NCI-H1436 (cell line): Measurements from ENCODE around the gene ATP8B4.
"Not testable (repeated sequence)": the region's sequence is repeated elsewhere in the genome, so short reads cannot be mapped to it uniquely, and the experiment has no call there.

ENCODE experiments used
- DNase-seq: peaks from one replicate; lab custom pipeline; 2025; lab: John Stamatoyannopoulos, UW

The ATP8B4 gene

GRCh38 chr15:50017522-50017921, 101.5 kb downstream of the ATP8B4 start:
- no peak for DNase-seq

DNA sequence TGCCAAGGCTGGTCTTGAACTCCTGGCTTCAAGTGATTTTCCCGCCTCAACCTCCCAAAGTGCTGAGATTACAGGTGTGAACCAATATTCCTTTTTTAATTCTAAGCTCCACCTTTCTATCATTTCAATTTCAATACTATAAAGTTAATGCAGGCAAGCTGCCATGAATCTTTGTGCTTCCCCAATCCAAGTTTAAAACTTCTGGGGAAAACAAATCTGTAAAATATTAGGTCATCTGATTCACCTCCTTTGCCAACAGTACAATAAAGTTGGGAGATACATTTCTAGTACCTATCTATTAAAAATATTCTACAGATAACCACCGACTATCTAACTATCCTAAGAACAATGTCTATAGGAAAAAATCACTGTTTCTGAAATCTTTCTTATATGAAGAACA, 102.1 kb downstream of the ATP8B4 start:
- no peak for DNase-seq

DNA sequence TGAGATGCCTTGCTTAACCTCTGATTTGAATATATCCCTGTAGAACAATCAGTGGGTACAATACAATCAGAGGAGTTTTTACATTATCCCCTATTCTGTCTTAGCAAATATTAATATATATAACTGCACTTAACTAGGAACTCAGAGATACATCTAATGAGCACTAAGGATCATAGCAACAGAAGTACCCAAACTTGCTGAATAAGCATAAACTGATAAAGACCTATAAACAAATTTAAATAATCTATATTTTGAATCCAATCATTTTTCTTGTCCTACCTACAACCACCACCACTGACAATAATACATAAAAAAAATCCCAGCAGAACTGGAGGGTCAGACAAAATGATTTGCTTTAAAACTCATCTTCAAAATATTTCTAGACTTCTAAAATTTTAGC, 106.2 kb downstream of the ATP8B4 start:
- DNase-seq, result no peak

GRCh38 chr15:50009634-50010033, 109.4 kb downstream of the ATP8B4 start:
- DNase-seq, result no peak

DNA sequence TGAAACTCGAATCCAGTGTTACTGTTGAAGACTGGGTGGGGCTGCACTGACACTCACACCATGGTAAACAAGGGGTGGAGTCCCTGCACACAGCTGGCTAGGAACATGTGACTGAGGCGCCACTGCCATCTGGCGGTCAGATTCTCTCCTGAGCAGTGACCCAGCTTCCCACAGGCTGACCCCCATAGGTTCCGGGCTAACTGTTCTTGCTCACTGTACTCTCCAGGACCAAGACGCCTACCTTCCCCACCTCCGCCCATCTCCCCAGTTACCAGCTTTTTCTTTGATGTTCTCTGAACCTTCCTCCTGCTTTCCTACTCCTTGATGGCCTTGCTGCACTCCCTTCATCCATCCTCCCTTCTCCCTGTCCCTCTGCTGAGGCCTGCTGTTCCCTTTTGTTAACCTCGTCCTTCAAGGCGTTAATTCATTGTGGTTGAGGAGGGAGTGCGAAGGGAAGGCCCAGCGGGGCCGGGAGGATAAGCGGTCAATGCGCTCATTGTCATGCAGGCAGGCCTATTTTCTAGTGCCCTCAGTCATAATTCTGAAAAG, 115.2 kb downstream of the ATP8B4 start:
- DNase-seq, result peak; percentile 58

- no peak for DNase-seq
Measured at GRCh38 chr15:49991587-49991986, 127.4 kb downstream of the ATP8B4 start.

DNA sequence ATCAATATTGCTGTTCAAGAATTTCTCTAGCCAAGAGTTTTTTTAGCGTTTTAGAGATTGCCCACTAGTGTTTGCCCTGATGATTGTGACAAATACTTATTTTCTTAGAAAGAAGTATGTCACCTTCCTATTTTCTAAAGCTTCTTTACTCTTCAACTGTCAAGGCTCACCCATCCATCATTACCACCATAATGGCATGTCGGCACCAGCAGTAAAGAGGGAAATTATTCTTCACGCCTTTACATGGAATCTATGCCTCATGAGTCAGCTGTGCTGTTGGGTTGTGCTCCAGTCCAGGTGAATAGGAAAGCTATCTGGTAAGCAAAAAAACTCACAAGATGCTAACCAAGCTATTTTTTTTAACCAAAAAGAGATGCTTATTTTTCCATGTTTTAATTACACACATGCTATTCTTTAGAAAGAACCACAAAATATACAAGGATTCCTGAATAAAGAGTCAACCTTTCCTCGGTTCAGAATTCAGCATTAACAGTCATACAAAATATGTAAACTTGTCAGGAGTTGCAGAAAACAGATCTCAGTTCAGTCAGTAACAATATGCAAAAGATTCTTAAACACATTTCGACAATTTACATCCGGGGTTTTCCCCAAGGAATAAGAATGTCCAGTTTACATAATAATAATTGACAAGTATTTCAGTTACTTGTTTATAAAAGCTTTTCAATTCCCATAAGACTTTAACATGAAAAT, 128.0 kb downstream of the ATP8B4 start:
- no peak for DNase-seq

DNA sequence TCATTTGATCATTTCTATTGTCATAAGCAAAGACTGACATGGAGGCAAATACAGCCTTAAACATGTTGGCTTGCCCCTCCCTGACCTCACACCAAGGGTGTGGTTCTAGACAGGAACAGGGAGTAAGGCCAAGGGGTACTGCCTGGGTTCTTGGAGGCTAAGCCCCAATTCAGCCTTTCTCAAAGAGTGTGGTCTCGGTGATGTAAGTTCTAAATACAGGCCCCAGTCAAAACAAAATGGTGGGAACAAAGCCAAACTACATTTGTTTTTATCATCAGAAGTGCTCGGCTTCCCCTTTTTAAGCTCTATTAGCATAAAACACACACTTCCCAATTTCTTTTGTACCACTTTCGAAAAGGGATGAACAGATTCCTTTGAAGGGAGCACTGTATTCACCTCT, 129.5 kb downstream of the ATP8B4 start:
- no peak for DNase-seq

DNA sequence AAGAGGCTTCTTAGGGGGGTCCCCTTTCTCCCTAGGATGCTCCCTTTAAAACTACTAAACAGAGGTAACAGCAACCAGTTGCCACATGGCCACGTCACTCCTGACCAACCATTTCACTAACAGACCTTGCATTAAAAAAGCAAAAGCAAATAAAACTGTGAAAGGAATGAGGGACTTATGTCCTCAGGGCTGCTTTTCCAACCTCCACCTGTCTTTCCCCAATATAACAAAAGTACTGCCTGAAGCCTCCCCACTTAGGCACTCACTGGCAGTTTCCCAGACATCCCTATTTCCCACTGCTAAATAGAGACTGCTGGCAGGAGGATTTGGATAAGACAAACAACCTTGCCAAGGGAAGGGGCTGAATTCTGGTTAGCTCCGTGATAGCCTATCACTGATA, 130.3 kb downstream of the ATP8B4 start:
- no peak for DNase-seq

DNA sequence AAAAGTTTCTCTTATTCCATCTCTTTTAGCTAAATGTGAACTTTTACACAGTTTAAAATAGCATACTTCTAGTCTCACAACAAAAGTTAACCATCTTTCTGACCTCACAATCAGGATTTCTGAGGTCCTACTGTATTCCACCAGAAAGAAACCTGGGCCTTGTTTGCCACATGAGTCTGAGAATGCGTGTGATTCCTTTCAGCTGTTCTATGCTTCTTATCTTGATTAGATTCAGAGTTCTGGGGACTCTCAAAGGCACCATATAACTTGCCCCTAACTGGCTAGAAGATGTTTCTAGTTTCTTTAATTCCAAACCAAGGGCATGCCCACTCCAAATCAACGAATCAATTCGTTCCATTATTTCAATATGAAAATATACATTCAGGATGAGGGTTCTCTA, 131.1 kb downstream of the ATP8B4 start:
- no peak for DNase-seq

DNA sequence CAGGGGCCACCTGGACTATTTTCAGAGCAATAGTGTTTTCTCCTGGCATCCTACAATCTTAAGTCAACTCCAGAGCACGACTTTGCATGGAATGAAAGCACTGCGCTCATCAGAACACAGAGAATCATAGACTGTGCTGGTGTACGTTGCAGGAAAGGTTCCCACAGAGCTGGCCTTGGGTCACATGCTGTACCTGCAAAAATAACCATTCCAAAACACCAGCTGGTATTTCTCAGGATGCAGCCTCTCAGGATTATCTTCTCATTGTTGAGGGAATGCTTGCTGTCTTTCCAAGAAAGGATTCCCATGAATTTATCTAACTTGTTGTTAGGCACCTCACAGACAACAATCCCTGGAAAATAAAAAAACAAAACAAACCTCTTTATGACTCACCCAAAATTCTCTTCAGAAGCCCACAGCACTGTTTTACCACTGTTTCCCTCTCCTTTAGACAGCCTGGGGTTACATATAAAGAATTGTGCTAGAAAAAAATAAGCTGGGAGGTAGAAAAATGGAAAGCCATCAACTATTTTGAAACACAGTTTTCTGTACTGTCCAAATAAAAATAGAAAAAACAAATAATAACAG, 131.7 kb downstream of the ATP8B4 start:
- no peak for DNase-seq

- DNase-seq, result no peak
Measured at GRCh38 chr15:49986326-49986725, 132.7 kb downstream of the ATP8B4 start.

GRCh38 chr15:49985463-49985862, 133.6 kb downstream of the ATP8B4 start:
- no peak for DNase-seq

DNA sequence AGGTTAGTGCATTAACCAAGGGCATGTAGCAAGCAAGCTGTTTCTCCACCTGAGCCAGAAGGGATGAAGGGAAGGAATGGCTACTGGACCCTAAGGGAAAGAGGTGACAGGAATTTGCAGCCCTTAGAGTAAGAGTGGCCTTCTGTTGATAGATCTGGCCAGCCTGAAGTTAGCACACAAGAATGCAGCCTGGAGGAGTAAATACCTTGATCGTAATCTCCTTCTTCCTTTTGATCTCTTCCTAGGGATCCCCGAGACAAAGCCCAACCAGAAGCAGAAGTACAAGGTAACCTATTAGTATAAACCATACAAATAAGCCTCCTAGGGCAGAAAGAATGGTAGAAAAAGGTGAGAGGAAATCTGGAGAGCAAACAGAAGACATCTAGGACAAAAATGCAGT, 134.6 kb downstream of the ATP8B4 start:
- DNase-seq, result no peak

DNA sequence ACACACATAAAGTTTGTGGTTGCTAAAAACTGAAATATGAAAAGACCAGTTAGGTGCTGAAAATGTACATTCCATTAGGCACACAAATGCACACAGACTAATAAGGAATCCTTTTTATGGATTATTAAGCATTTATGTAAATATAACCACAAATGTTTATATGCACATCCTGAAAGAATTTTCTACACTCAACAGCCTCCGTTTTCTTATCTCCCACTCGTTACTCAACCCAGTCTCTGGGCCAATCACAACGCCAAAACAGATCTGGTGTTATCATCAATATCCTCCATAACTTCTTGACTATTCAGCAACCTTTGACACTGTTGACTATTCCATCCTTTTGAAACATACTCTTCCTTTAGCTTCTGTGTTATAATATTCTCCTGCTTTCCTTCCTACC, 136.4 kb downstream of the ATP8B4 start:
- no peak for DNase-seq

DNA sequence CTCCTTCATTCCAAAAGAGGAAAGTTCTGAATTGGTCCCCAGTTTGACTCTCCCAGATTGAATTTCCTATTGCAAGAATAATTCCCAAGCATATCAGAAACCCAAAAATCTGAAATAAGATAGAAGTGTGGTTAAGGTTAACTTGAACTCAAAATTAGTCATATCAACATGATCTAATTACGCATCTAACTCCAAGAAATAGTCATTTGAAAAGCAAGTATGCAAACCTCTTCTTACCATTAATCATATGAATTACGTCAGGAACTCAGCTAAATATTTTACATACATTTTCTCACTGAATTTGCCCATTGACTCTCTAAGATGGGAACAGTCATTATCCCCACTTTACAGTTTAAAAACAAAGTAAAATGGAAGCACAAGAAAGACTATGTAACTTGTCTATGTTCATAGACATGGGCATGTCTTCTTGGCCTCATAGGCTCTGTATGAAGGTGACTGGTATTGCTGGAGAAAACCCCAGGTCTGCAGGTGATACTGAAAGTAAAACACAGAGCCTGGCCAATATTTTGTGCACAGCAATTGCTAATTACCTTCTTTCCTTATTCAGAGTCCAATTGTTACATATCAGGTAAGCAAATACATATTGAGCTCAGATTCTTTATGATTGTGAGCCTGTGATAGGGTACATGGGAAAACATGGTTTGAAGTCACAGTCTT, 139.2 kb downstream of the ATP8B4 start:
- no peak for DNase-seq

GRCh38 chr15:49978121-49978520, 140.9 kb downstream of the ATP8B4 start:
- no peak for DNase-seq

DNA sequence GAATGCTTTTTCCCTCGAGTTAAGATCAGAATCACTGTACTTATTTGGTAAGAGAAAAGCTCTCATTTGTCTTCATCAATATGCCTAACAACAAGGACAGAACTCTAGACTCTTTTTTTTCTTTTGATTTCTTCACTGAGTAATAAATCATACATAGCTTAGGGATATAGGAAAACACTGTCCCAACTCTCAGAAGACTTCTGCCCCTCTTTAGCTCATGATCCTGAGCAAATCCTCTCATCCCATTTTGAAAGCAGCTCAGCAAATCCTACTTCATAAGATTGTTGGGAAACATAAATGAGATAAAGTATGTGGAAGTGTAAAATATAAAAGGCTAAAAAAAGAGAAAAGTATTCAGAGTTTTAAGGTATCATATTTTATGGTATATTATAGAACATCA, 141.7 kb downstream of the ATP8B4 start:
- DNase-seq, result no peak

DNA sequence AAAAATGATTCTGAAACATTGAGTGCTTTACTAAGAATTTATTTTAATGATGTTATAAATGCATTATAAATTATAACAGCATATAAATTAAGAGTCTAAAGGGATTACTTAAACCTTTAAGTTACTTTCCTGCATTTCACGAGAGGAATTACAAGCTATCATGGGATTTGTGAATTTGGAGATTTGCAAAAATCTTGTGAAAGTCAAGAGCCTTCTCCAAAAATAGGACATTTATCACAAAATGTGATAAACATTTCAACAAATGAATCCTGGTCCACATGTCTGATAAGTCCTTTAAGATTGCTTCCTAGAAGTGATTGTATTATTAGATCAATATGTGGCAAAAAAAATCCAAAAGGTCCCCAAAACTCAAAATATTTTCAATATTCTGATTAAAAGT, 154.5 kb downstream of the ATP8B4 start:
- DNase-seq, result no peak

- no peak for DNase-seq
Measured at GRCh38 chr15:49964061-49964460, 155.0 kb downstream of the ATP8B4 start.

DNA sequence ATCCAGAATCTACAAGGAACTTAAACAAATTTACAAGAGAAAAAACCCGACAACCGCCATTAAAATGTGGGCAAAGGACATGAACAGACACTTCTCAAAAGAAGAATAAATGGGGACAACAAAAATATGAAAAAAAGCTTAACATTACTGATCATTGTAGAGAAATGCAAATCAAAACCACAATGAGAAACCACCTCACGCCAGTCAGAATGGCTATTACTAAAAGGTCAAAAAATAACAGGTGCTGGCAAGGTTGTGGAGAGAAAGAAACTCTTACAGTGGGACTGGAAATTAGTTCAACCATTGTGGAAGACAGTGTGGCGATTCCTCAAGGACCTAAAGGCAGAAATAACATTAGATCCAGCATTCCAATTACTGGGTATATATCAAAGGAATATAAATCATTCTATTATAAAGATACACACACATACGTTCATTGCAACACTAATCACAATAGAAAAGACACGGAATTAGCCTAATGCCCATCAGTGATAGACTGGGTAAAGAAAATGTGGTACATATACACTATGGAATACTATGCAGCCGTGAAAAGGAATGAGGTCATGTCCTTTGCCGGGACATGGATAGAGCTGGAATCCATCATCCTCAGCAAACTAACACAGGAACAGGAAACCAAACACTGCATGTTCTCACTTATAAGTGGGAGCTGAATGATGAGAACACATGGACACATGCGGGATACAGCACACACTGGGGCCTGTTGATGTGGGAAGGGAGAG, 155.8 kb downstream of the ATP8B4 start:
- DNase-seq, result not testable (repeated sequence)

DNA sequence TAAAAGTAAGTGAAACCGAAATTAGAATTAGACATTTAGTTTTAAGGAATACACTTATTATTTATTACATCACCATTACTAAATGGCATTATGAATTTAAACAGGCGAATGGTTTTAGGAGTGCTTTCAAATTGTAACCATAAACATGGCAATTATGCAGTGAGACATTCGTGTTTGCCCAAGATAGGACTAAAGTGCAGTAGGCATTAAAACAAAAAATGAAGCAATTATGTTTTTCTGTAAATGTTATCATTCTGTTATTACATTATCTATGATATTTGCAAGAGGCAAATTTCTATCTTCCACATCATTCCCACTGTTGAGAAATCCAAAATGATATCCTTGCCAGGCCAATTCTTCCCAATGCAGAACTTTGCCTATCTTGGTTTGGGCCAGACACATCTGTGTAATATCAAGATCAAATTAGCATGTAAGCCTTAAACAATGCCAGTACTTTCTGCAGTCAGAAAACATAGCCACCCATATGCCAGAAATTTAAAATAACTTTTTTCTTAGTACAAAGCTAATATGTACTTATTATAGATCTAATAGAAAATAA, 156.9 kb downstream of the ATP8B4 start:
- no peak for DNase-seq
